Dermis microvascular lymphatic vessel endothelial cell (primary cell): ENCODE measurements around the gene PDE1C. TPM values are rescaled to one million over a fixed set of nuclear protein-coding genes. Genes with fewer than 3 reads are reported as not detected.
"Not testable (repeated sequence)": the region's sequence is repeated elsewhere in the genome, so short reads cannot be mapped to it uniquely, and the experiment has no call there.

Experiments
- DNase-seq, 2 donors: peaks; one replicate each; pipeline versions ENCODE4 v3.0.0 to v3.0.0-alpha.2; 2010; ENCODE audit warnings: low read depth in 2 of 2
- total RNA-seq: library from RNA; depleted of rRNA; stranded (reverse); fragments of >200 nt; gene quantifications from 2 replicates; pipeline ENCODE4 v1.2.1, GENCODE V29; 2014

The PDE1C gene
- 0.13 TPM in 2 replicates for total RNA-seq

- no peak for DNase-seq
These were observed at the start of gene PDE1C for GRCh38 chr7:32070406-32071360. Gene PDE1C, minus strand, starts transcription at chr7:32070407.

- no peak for DNase-seq
These were observed 49.6 kb upstream of the PDE1C start for GRCh38 chr7:32119790-32120196.

- DNase-seq = no peak
These were observed 47.6 kb upstream of the PDE1C start for GRCh38 chr7:32117837-32118236.

GRCh38 chr7:32116436-32116835 lies 46.2 kb upstream of the PDE1C start:
- no peak for DNase-seq

DNA sequence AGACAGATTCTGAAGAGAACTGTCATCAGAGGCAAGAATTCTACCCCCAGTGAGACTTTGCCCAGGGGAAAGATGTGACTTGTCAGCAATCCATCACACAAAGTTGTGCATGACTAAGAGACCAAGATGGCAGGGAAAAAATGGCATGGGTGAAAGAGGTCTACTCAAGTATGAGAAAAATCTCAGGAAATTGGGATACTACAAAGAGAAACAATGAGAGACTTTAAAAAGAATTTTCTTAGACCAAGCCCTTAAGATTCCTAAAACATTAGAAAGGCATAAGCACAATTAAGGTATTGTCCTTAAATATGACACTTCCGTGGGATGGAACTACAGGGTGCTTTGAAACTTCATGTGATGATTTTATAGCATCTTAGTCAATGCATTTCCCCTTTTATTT lies 45.6 kb upstream of the PDE1C start:
- DNase-seq = no peak

DNA sequence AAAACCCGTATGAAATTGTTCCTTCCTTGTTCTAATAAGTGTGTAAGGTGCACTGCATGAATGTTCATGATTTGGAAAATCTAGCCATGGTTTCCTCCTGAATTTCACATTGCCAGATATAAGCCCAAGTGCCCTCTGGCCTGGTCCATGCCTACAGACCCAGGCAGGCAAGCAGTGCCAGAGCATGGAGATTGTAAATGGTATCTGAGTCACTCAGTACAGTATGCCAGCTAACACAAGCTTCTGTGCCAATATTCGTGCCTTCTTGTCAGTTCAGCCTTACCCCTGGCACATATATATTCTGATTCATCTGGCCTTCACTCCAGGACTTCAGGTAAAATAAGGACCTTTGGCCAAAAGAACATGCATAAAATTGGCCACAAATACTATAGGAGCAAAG lies 38.4 kb upstream of the PDE1C start:
- DNase-seq = no peak

GRCh38 chr7:32104766-32105165 lies 34.6 kb upstream of the PDE1C start:
- DNase-seq = no peak

DNA sequence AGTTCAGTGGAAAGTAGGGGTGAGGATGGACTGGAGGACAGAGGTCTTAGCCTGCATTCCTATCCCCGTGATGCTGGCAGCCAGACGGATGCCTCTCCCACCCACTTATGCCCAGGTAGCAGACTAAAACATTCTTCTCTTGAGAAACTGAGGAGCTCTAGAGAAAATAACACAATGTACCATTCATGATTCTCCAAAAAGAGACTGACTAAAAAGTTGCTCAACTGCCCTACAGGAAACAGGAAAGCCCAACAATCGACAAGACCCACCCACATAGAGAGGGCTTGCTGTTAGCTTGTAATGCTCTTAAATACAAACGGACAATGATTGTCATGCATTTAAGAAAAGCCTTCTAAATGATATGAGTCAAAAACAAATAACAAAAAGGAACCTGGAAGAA lies 33.2 kb upstream of the PDE1C start:
- no peak for DNase-seq

DNA sequence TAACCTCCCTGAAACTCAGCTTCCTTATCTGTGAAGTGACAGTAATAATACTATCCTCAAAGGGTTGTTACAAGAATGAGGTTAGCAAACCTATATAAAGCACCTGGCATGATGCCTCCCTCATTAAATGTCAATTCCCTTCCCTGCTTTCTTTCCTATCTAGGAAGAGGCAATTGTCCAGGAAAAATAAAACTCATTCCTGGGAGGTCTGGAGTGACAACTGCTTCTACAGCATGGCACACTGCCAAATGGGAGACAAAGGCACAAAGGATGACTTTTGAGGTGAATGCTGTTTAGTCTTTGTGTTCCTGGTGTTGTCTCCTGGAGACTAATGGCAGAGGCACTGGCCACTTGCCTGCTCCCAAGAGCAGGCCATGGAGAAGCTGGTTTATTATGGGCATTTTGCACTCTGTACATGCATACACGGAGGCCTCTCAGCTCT lies 32.2 kb upstream of the PDE1C start:
- no peak for DNase-seq

- DNase-seq = no peak
These were observed 30.2 kb upstream of the PDE1C start for GRCh38 chr7:32100407-32100907.

DNA sequence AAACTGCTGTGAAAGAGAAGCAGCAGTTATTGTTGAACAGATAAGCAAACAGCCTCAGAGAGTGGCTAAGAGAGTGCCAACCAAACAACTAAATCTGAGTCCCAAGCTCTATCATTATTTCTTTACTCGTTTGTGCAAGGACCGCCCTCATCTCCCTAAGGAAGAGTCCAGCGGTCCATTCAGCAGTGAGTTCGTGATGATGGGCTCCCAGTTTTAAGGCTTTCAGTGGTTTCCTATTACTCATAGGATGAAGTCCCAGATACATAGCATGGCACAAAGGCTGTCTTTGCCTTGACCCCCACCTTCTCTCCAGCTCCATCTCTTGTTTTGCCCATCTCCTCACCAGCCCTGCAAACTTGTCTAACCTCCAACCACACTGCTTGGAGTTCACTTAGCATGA lies 24.3 kb upstream of the PDE1C start:
- no peak for DNase-seq

DNA sequence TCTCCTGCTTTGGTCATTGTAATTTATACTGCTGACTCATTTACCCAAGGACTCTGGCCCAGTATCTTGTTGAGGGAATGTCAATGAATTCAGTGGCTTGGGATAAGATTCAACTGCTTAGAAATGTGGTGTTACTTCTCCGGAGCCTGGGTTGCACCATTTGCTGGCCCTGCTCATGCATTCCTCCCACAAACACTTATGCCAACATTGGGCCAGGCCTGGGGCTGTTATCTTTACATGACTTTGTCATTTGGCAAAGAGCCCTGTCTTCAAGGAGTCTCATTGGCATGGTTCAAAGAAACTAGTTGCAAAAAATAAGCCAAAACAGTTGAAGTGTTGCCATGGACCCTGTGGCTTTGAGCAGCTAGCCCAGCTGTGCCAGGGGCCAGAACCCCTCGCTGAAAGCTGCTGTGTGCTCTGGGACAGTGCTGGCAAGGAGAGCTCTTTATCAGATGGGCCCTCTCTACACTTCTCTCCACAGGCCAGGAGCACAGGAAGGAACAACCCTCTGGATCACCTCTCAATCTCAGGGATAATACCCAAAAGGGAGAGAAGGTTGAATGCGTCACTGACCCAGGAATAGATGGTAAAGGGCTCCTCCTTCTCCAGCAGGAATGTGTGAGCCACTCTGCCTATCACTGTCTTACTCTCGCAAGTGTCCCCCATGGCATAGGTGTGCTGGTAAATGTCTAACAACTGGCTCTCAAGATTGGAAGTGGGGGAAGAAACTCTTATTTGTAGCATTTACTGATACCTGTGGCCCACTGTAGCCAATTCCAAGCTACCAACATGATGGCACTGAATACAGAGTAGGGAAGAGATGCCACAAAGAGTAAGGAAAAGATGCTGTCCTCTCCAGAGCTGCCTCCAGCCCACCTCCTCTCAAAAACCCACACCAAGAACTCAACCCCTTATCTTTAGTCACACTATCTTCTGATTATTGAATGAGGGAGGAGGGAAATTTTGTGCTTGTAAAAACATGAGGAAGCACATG lies 23.5 kb upstream of the PDE1C start:
- DNase-seq = no peak

GRCh38 chr7:32092346-32092745 lies 22.1 kb upstream of the PDE1C start:
- no peak for DNase-seq

DNA sequence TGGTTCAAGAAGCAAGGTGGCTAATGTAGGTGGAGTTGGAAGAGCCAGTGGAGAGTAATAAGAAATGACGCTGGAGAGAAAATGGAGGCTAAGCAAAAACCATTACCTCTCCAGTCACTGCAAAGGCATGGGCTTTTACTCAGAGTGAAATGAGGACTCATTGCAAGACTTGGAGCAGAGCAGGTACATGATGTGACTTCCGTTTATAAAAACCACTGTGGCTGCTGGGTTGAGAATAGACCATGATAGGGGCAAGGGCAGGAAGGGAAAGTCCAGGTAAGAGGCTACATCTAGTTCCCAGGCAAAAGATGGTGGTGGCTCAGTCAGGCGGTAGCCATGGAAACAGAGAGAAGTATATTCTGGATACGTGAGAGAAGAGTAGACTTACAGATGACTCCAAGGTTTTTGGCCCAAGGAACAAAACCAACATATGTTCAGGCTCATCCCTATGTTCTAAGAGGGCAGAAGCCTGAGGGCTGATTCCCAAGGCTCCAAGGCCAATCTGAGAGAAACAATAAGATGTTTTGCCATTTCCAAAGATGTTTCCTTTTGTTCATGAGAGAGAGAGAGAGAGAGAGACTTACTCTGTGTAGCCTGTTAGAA lies 21.5 kb upstream of the PDE1C start:
- no peak for DNase-seq

DNA sequence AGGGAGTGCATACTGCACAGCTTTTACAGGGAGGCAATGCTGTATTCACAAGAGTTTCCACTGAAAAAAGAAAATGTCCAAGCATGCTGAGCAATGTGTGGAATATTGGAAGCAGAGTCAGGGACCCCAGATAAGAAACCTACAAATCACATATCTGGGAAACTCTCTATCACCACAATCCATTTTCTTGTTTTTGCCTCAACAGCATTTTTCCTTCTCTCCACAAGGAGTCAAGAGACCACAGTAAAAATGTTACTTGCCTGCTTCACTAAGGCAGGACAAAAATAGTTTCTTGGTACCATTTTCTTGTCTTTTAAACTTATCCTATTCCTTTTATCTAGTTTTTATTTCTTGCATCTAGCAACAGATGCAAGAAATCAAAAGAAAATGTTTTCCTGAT lies 19.5 kb upstream of the PDE1C start:
- no peak for DNase-seq

- no peak for DNase-seq
These were observed 19.0 kb upstream of the PDE1C start for GRCh38 chr7:32089256-32089655.

DNA sequence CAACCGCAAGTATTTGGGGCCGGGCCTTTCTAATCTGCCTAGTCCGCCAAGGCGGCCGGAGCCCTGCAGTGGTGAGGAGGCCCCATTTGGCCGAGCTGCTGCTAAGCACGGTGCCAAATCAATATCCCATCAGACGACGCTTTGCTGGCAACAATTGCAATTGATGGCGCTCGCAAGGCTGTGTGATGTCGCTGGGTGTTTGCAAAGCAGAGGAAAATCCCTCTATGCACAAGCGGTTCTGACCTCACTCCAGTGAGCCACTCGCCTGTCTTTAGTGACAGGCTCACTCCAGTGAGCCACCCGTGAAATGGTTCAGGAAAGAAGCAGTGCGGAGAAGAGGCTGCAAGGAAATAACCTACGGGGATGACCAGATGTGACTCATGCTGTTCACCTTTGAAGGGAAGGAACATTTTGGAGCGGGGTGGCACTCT lies 18.3 kb upstream of the PDE1C start:
- no peak for DNase-seq

DNA sequence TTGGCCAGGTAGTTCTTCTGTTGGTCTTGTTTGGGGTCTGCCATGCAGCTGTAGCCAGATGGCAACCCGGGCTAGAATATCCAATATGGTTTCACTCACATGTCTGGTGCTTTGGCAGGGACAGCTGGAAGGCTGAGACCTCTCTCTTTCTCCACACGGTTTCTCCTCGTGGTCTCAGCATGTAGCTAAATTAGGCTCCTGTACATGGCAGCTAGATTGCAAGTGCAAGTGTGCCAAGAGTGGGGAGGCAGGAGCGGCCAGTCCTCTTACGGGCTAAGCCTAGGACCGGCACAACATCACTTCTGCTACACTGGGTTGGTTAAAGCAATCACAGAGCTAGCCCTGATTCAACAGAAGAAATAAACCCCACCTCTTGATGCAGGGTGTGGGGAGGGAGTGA lies 9.3 kb upstream of the PDE1C start:
- DNase-seq = no peak

DNA sequence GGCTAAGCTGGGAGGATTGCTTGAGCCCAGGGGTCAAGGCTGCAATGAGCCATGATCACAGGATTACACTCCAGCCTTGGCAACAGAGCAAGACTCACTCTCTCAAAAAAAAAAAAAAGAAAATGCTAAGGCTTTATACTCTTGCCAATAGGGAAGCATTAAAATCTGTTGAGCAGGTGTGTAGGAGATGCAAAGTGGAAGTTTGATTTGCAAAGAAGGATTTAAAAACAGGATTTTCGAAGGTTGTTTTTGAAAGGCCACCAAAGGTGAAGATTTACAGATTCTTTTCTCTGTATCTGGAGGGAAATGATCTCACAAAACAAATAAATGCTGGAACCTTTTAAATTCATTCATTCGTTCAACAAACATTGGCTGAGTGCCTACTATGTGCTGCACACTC lies 8.6 kb upstream of the PDE1C start:
- DNase-seq = no peak

DNA sequence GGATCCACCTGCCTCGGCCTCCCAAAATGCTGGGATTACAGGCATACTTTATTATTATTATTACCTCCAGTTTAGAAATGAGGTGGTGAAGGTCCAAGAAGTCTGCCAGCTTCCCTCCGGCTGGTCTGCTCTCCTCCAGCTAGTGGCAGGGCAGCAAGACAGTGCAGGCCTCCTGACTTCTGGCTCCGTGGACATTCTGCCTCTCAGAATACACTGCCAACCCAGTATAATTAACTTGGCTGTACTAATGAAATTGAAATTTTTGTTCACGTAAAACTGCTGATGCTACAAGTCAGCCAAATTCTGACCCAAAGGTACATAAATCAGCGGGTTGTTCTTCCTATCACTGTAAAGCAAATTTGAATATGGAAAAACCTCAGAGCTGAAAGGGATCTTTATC lies 7.6 kb upstream of the PDE1C start:
- no peak for DNase-seq

- DNase-seq = not testable (repeated sequence)
These were observed 6.6 kb upstream of the PDE1C start for GRCh38 chr7:32076802-32077201.

- no peak for DNase-seq
These were observed 5.4 kb upstream of the PDE1C start for GRCh38 chr7:32075612-32076011.
